SK-N-SH treated with all-trans-retinoic acid at 6 μM for 48 hours (cell line): Measurements from ENCODE around the gene NEURL1.

Experiments
- ATAC-seq: fragments of 200-7000 bp; cut with Tn5 transposase; 3 replicates; pipeline ENCODE4 v1.9.1; 2020; ENCODE audit warnings: mild to moderate bottlenecking, moderate library complexity
- ARNTL ChIP-seq: fragments of 450-650 bp; formaldehyde crosslinking; IDR thresholded peaks from 2 replicates; pipeline ENCODE4 v1.5.0; 2020; ENCODE audit warnings: low read depth, mild to moderate bottlenecking, moderate library complexity, borderline replicate concordance
- BACH2 ChIP-seq: fragments of 250-450 bp; sonication (Bioruptor Pico); IDR thresholded peaks from 2 replicates; pipeline ENCODE4 v1.9.0; 2021; ENCODE audit warnings: mild to moderate bottlenecking, borderline replicate concordance
- CSDC2 ChIP-seq: fragments of 250-450 bp; sonication (Bioruptor Pico); IDR thresholded peaks from 2 replicates; pipeline ENCODE4 v1.5.0; 2020; ENCODE audit warnings: mild to moderate bottlenecking, moderate library complexity
- ESRRG ChIP-seq: fragments of 250-450 bp; sonication (Bioruptor Pico); IDR thresholded peaks from 2 replicates; pipeline ENCODE4 v1.6.1; 2021; ENCODE audit warnings: mild to moderate bottlenecking
- ISL1 ChIP-seq: fragments of 250-450 bp; sonication (Bioruptor Pico); IDR thresholded peaks from 2 replicates; pipeline ENCODE4 v2.1.2; 2022; ENCODE audit warnings: mild to moderate bottlenecking, moderate library complexity
- OSR1 ChIP-seq: fragments of 250-450 bp; sonication (Bioruptor Pico); IDR thresholded peaks from 2 replicates; pipeline ENCODE4 v1.8.0; 2022; ENCODE audit warnings: moderate library complexity, mild to moderate bottlenecking, inconsistent platforms
- RARB ChIP-seq: fragments of 250-450 bp; sonication (Bioruptor Pico); IDR thresholded peaks from 2 replicates; pipeline ENCODE4 v1.8.0; 2021; ENCODE audit warnings: mild to moderate bottlenecking, moderate library complexity
- SNAI2 ChIP-seq: fragments of 250-450 bp; sonication (Bioruptor Pico); IDR thresholded peaks from 2 replicates; pipeline ENCODE4 v1.5.0; 2020; ENCODE audit warnings: mild to moderate bottlenecking, moderate library complexity
- TCF4 ChIP-seq: fragments of 250-450 bp; sonication (Bioruptor Pico); IDR thresholded peaks from 2 replicates; pipeline ENCODE4 v1.8.0; 2021; ENCODE audit warnings: mild to moderate bottlenecking, moderate library complexity, borderline replicate concordance
- TOX ChIP-seq: fragments of 250-450 bp; sonication (Bioruptor Pico); IDR thresholded peaks from 2 replicates; pipeline ENCODE4 v1.8.0; 2021; ENCODE audit warnings: mild to moderate bottlenecking, moderate library complexity, borderline replicate concordance
- ZC3H10 ChIP-seq: fragments of 250-450 bp; sonication (Bioruptor Pico); IDR thresholded peaks from 2 replicates; pipeline ENCODE4 v1.5.1; 2021; ENCODE audit warnings: mild to moderate bottlenecking, moderate library complexity
- ZFP3 ChIP-seq: fragments of 250-450 bp; sonication (Bioruptor Pico); IDR thresholded peaks from 2 replicates; pipeline ENCODE4 v1.5.0; 2020; ENCODE audit warnings: mild to moderate bottlenecking, moderate library complexity
- ZNF565 ChIP-seq: fragments of 450-650 bp; formaldehyde crosslinking; conservative IDR thresholded peaks from 2 replicates; pipeline ENCODE4 v1.5.0; 2020; ENCODE audit warnings: low read depth, mild to moderate bottlenecking, moderate library complexity
- ZNF70 ChIP-seq: fragments of 450-650 bp; formaldehyde crosslinking; IDR thresholded peaks from 2 replicates; pipeline ENCODE4 v1.5.0; 2020; ENCODE audit warnings: mild to moderate bottlenecking, moderate library complexity
- ZNF8 ChIP-seq: fragments of 450-650 bp; formaldehyde crosslinking; IDR thresholded peaks from 2 replicates; pipeline ENCODE4 v1.5.0; 2020; ENCODE audit warnings: mild to moderate bottlenecking, moderate library complexity
- TF ChIP-seq, protein P1 (sequence below): fragments of 250-450 bp; sonication (Bioruptor Pico); IDR thresholded peaks from 2 replicates; pipeline ENCODE4 v1.5.0; 2020; ENCODE audit warnings: mild to moderate bottlenecking, moderate library complexity
- TF ChIP-seq, protein P2 (sequence below): fragments of 250-450 bp; sonication (Bioruptor Pico); IDR thresholded peaks from 2 replicates; pipeline ENCODE4 v1.8.0; 2021; ENCODE audit warnings: low read depth, mild to moderate bottlenecking, moderate library complexity, borderline replicate concordance
- TF ChIP-seq, protein P3 (sequence below): fragments of 250-450 bp; sonication (Bioruptor Pico); IDR thresholded peaks from 2 replicates; pipeline ENCODE4 v1.8.0; 2020; ENCODE audit warnings: mild to moderate bottlenecking, moderate library complexity, borderline replicate concordance
- TF ChIP-seq, protein P4 (sequence below): fragments of 250-450 bp; sonication (Bioruptor Pico); IDR thresholded peaks from 2 replicates; pipeline ENCODE4 v1.5.1; 2021; ENCODE audit warnings: mild to moderate bottlenecking, moderate library complexity

The NEURL1 gene

DNA sequence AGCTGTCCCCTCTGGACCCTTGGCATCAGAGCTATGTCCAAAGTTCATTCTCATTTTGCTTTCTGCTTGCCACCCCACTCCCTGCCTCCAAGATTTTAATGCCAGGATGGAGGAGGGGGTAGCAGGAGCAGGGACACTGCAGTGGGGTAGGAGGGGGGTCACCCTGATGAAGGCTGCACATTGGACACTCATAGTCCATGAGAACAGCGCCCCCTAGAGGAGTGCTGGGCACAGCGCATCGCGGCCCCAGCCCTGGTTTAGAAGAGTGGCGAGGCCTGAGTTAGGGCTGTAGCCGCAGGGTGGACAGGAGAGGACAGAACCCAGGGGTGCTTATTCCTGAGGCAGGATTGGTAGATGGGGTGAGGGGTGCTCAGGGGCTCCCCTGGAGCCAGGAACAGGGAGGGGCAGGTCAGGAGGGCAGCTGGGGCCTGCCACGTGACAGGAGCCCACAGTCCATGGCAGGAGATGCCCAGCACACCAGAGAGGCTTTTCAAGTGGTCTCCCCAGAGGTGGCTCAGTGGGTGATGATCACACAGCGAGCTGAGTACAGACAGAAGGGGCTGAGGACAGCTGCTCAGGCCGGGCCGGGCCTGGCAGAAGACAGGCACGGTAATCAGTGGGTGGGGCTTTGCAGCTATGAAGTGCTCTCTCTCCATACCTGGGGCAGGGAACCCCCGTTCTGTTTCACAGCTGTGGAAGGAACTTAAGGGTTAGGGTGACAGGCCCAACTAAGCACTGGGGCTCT, 71.4 kb downstream of the NEURL1 start:
- ATAC-seq = peak; percentile 81
- no peak for TF ChIP-seq OSR1
- TF ChIP-seq ZNF70 (CRISPR knock-in tag) = no peak
- no peak for TF ChIP-seq ISL1
- TF ChIP-seq TOX (CRISPR knock-in tag) = no peak
- no peak for TF ChIP-seq ZNF565
- TF ChIP-seq ARNTL (CRISPR knock-in tag) = no peak
- no peak for TF ChIP-seq TCF4 (CRISPR knock-in tag)
- TF ChIP-seq SNAI2 = no peak
- TF ChIP-seq, protein P1, sequence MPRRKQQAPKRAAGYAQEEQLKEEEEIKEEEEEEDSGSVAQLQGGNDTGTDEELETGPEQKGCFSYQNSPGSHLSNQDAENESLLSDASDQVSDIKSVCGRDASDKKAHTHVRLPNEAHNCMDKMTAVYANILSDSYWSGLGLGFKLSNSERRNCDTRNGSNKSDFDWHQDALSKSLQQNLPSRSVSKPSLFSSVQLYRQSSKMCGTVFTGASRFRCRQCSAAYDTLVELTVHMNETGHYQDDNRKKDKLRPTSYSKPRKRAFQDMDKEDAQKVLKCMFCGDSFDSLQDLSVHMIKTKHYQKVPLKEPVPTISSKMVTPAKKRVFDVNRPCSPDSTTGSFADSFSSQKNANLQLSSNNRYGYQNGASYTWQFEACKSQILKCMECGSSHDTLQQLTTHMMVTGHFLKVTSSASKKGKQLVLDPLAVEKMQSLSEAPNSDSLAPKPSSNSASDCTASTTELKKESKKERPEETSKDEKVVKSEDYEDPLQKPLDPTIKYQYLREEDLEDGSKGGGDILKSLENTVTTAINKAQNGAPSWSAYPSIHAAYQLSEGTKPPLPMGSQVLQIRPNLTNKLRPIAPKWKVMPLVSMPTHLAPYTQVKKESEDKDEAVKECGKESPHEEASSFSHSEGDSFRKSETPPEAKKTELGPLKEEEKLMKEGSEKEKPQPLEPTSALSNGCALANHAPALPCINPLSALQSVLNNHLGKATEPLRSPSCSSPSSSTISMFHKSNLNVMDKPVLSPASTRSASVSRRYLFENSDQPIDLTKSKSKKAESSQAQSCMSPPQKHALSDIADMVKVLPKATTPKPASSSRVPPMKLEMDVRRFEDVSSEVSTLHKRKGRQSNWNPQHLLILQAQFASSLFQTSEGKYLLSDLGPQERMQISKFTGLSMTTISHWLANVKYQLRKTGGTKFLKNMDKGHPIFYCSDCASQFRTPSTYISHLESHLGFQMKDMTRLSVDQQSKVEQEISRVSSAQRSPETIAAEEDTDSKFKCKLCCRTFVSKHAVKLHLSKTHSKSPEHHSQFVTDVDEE (CRISPR knock-in tag) = no peak
- no peak for TF ChIP-seq ESRRG (CRISPR knock-in tag)
- no peak for TF ChIP-seq ZNF8
- TF ChIP-seq ZC3H10 (CRISPR knock-in tag) = no peak
- TF ChIP-seq, protein P2, sequence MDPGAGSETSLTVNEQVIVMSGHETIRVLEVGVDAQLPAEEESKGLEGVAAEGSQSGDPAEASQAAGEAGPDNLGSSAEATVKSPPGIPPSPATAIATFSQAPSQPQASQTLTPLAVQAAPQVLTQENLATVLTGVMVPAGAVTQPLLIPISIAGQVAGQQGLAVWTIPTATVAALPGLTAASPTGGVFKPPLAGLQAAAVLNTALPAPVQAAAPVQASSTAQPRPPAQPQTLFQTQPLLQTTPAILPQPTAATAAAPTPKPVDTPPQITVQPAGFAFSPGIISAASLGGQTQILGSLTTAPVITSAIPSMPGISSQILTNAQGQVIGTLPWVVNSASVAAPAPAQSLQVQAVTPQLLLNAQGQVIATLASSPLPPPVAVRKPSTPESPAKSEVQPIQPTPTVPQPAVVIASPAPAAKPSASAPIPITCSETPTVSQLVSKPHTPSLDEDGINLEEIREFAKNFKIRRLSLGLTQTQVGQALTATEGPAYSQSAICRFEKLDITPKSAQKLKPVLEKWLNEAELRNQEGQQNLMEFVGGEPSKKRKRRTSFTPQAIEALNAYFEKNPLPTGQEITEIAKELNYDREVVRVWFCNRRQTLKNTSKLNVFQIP (CRISPR knock-in tag) = no peak

DNA sequence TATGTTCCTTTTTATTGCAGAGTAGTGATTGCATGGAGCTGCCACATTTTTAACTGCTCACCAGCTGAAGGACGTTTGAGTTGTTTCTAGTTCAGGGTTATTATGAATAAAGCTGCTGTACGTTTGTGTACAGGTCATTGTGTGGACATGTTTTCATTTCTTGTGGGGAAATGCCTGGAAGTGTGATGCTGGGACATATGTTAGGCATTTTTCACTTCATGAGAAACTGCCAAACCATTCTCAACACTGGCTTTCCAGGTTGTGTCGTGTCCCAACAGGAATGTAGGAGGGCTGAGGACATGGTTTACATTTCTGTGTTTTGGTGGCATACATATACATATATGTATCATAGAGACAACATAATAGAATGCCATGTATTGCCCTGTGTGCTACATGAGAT, 73.0 kb downstream of the NEURL1 start:
- TF ChIP-seq, protein P1 (CRISPR knock-in tag) = no peak
- TF ChIP-seq, protein P3, sequence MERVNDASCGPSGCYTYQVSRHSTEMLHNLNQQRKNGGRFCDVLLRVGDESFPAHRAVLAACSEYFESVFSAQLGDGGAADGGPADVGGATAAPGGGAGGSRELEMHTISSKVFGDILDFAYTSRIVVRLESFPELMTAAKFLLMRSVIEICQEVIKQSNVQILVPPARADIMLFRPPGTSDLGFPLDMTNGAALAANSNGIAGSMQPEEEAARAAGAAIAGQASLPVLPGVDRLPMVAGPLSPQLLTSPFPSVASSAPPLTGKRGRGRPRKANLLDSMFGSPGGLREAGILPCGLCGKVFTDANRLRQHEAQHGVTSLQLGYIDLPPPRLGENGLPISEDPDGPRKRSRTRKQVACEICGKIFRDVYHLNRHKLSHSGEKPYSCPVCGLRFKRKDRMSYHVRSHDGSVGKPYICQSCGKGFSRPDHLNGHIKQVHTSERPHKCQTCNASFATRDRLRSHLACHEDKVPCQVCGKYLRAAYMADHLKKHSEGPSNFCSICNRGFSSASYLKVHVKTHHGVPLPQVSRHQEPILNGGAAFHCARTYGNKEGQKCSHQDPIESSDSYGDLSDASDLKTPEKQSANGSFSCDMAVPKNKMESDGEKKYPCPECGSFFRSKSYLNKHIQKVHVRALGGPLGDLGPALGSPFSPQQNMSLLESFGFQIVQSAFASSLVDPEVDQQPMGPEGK (CRISPR knock-in tag) = no peak
- TF ChIP-seq CSDC2 (no peak), ISL1 (no peak), OSR1 (no peak), RARB (CRISPR knock-in tag) (no peak), BACH2 (CRISPR knock-in tag) (no peak), TOX (CRISPR knock-in tag) (no peak), ARNTL (CRISPR knock-in tag) (no peak), ZC3H10 (CRISPR knock-in tag) (no peak), ZNF8 (no peak), ZFP3 (CRISPR knock-in tag) (no peak), ZNF70 (CRISPR knock-in tag) (no peak), ESRRG (CRISPR knock-in tag) (no peak), SNAI2 (no peak)
- no peak for ATAC-seq

DNA sequence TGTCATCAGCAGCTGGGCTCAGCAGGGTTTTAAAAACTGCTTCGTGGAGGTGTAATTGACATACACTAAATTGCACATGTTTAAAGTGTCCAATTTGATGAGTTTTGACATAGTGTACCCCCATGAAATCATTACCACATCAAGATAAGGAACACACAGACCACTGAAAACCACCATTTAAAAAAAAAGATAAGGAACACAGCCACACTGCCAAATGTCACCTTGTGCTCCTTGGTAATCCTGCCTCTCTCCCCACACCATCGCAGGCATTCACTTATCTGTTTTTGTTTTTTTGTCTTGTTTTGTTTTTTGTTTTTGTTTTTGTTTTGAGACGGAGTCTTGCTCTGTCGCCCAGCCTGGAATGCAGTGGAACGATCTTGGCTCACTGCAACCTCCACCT, 75.0 kb downstream of the NEURL1 start:
- no peak for ATAC-seq
- TF ChIP-seq OSR1 = no peak
- TF ChIP-seq RARB (CRISPR knock-in tag) = no peak
- TF ChIP-seq, protein P2 (CRISPR knock-in tag) = no peak
- TF ChIP-seq, protein P1 (CRISPR knock-in tag) = no peak
- TF ChIP-seq, protein P4, sequence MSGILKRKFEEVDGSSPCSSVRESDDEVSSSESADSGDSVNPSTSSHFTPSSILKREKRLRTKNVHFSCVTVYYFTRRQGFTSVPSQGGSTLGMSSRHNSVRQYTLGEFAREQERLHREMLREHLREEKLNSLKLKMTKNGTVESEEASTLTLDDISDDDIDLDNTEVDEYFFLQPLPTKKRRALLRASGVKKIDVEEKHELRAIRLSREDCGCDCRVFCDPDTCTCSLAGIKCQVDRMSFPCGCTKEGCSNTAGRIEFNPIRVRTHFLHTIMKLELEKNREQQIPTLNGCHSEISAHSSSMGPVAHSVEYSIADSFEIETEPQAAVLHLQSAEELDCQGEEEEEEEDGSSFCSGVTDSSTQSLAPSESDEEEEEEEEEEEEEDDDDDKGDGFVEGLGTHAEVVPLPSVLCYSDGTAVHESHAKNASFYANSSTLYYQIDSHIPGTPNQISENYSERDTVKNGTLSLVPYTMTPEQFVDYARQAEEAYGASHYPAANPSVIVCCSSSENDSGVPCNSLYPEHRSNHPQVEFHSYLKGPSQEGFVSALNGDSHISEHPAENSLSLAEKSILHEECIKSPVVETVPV (CRISPR knock-in tag) = no peak
- TF ChIP-seq ISL1 = no peak
- TF ChIP-seq ZNF70 (CRISPR knock-in tag) = no peak
